ENCODE results near the gene TNS1.

DNA sequence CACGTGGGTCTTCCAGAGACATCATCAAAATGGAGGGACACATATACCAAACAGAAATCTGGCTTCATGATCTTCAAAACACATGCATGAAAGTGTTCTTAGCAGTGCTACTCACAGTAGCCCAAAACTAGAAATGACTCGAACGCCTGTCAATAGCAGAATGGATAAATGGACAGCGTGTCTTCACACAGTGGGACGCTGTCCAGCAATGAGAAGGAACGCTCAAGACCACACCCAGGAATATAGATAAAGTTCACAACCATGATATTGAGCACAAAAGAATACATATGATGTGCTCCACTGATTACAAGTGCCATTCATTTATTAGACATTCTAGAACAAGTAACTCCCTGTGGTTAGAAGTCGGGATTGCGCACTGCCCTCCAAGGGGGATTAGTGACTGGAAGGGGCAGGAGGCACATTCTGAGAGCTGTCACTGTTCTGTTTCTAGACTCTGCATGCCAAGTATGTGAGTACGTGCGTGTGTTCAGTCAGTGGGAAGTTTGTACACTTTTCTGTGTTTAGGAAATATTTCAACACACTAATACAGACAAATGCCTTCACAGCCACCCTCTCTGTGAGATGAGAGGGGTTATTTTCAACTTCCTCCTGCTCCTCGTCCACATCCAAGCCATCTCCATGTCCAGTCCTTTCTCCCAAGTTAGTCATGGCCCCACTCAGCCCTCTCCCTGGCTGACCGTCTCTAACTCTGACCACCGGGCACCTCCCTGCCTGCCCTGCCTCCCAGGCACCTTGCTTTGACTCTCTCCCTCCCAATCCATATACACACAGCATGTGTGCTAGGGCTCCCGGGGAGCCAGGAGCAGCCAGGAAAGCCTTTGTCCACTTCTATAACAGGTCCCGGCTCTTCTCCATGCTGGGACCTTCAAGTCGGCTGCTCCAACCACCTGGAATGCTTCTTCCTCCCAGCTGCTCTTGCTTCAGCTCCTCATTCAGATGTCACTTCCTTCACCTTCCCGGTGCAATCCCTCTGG is 26.9 kb upstream of the TNS1 start:
- TF ChIP-seq CTCF (IDR thresholded peaks at IDR 0.05) = no peak
- TF ChIP-seq EZH2 (IDR thresholded peaks at IDR 0.05; ENCODE audit: borderline replicate concordance, insufficient read depth, low read depth, low read length, poor library complexity, severe bottlenecking) = no peak

Measured in B cell (primary cell).